Mesothelial cell of epicardium (in vitro differentiated cells): ENCODE measurements around the gene LCA5L. TPM values are rescaled to one million over a fixed set of nuclear protein-coding genes. Genes with fewer than 3 reads are reported as not detected.
"Not testable (repeated sequence)": the region's sequence is repeated elsewhere in the genome, so short reads cannot be mapped to it uniquely, and the experiment has no call there.

ENCODE experiments used
- DNase-seq, 2 experiments: peaks; one replicate each; pipeline ENCODE4 v3.0.0; 2021; ENCODE audit warnings: low spot score in 2 of 2; ENCODE audit not compliant: unreplicated experiment in 2 of 2
- H3K27ac Mint-ChIP-seq: 2 replicates; pipeline ENCODE4 v1.8.0; 2021; ENCODE audit warnings: mixed read lengths
- H3K27me3 Mint-ChIP-seq: 2 replicates; pipeline ENCODE4 v1.8.0; 2021; ENCODE audit warnings: low read depth, mixed read lengths
- H3K36me3 Mint-ChIP-seq: 2 replicates; pipeline ENCODE4 v1.8.0; 2021; ENCODE audit warnings: mixed read lengths
- H3K4me1 Mint-ChIP-seq: 2 replicates; pipeline ENCODE4 v1.8.0; 2021; ENCODE audit warnings: mixed read lengths
- H3K4me3 Mint-ChIP-seq: 2 replicates; pipeline ENCODE4 v1.8.0; 2021; ENCODE audit warnings: mild to moderate bottlenecking, moderate library complexity, mixed read lengths
- H3K9me3 Mint-ChIP-seq: 2 replicates; pipeline ENCODE4 v1.8.0; 2021; ENCODE audit warnings: mixed read lengths
- CTCF ChIP-seq: fragments of 200-600 bp; sonication (generic); IDR thresholded peaks from one replicate; pipeline ENCODE4 v1.5.0; 2021; ENCODE audit warnings: antibody characterized with exemption; ENCODE audit not compliant: unreplicated experiment
- total RNA-seq: library from RNA; stranded (reverse); gene quantifications from 3 replicates; pipeline ENCODE4 v1.2.1, GENCODE V29; 2021

Gene LCA5L
- total RNA-seq, 1 donor from 2014 or later: 1.6 TPM

- no peak for DNase-seq
- no peaks in the 10 kb centered on the region for H3K9me3 Mint-ChIP-seq
- H3K27me3 Mint-ChIP-seq: no peaks in the 10 kb centered on the region
- H3K4me3 Mint-ChIP-seq: no peak overlapping the region
- H3K36me3 Mint-ChIP-seq: peaks cover 5% of the 10 kb centered on the region
- H3K27ac Mint-ChIP-seq: no peak overlapping the region
- H3K4me1 Mint-ChIP-seq: peaks cover 30% of the 10 kb centered on the region
- no peak for TF ChIP-seq CTCF
These were observed 60.1 kb downstream of the LCA5L start for GRCh38 chr21:39385299-39386145.

GRCh38 chr21:39384674-39385298 lies 60.8 kb downstream of the LCA5L start:
- Mint-ChIP-seq H3K27me3 (no peaks in the 10 kb centered on the region), H3K27ac (no peak overlapping the region)
- DNase-seq: no peak

GRCh38 chr21:39382096-39382495 lies 63.5 kb downstream of the LCA5L start:
- not testable (repeated sequence) for H3K36me3 Mint-ChIP-seq, H3K27ac Mint-ChIP-seq, H3K27me3 Mint-ChIP-seq, H3K9me3 Mint-ChIP-seq, DNase-seq
- Mint-ChIP-seq H3K4me3 (peak overlapping the region; percentile 0), H3K4me1 (peaks cover 12% of the 10 kb centered on the region)

More at GRCh38 chr21:39384674-39385298, 60.8 kb downstream of the LCA5L start:
- Mint-ChIP-seq H3K36me3 (peaks cover 5% of the 10 kb centered on the region), H3K9me3 (no peaks in the 10 kb centered on the region), H3K4me3 (no peak overlapping the region), H3K4me1 (peaks cover 26% of the 10 kb centered on the region)
- TF ChIP-seq CTCF: no peak

GRCh38 chr21:39381009-39381408 lies 64.6 kb downstream of the LCA5L start:
- Mint-ChIP-seq H3K4me1 (peaks cover 12% of the 10 kb centered on the region), H3K27ac (peak overlapping the region; percentile 94), H3K27me3 (no peaks in the 10 kb centered on the region), H3K36me3 (peaks cover 5% of the 10 kb centered on the region), H3K9me3 (no peaks in the 10 kb centered on the region), H3K4me3 (peak overlapping the region; percentile 89)
- DNase-seq: no peak
- TF ChIP-seq CTCF: no peak

- Mint-ChIP-seq H3K9me3 (no peaks in the 10 kb centered on the region), H3K36me3 (peaks cover 5% of the 10 kb centered on the region), H3K4me3 (peak overlapping the region; percentile 89), H3K27me3 (peaks cover under 1% of the 10 kb centered on the region), H3K27ac (peak overlapping the region; percentile 94), H3K4me1 (peaks cover 12% of the 10 kb centered on the region)
- TF ChIP-seq CTCF: no peak
- peak; percentile 86 to 93 for DNase-seq
These were observed 65.3 kb downstream of the LCA5L start for GRCh38 chr21:39379986-39380891.
